Measurements from ENCODE around the gene SORL1.

DNA sequence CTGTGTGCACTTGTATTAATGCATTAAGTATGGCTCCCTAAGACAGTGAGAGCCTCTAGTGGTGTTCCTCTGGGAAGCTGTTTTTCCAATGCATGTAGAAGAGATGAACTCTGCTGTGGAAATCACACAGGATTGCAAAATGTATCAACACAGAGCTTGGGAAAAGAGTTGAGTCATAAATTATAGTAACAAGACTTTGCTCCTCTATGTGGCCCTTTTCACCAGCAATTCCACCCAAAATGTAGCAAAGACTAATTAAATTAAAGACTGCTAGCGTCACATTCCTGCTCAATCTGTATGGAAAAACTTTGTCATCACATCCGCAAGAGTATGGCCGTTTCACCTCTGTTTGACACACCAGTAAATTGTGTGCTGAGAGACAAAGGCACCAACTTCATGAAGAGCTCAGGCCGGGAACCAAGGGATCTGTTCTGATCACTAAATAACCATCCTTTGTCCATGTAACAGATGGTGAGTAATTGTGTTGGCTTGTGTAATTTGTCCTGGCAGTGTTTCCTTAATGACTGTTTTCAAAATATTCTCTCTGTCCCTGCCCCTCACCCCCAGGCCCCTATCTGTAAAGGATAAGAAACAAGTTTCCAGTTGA, 209.9 kb downstream of the SORL1 start:
- no peak for TF ChIP-seq POLR2A (IDR thresholded peaks at IDR 0.05)
- TF ChIP-seq, protein P1, sequence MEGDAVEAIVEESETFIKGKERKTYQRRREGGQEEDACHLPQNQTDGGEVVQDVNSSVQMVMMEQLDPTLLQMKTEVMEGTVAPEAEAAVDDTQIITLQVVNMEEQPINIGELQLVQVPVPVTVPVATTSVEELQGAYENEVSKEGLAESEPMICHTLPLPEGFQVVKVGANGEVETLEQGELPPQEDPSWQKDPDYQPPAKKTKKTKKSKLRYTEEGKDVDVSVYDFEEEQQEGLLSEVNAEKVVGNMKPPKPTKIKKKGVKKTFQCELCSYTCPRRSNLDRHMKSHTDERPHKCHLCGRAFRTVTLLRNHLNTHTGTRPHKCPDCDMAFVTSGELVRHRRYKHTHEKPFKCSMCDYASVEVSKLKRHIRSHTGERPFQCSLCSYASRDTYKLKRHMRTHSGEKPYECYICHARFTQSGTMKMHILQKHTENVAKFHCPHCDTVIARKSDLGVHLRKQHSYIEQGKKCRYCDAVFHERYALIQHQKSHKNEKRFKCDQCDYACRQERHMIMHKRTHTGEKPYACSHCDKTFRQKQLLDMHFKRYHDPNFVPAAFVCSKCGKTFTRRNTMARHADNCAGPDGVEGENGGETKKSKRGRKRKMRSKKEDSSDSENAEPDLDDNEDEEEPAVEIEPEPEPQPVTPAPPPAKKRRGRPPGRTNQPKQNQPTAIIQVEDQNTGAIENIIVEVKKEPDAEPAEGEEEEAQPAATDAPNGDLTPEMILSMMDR (IDR thresholded peaks at IDR 0.05) = no peak

All from testis (tissue), 2 donors.